ENCODE results near the gene TET2. TPM values are rescaled to one million over a fixed set of nuclear protein-coding genes. Genes with fewer than 3 reads are reported as not detected.
A peak's percentile ranks its signal among the peaks of the same experiment; 100 is the strongest.

Gene TET2
- 32.1 and 34.8 TPM in 2 replicates for total RNA-seq (ENCODE audit: low replicate concordance)
- long read RNA-seq, full-length matches to known transcripts, result 1 of 121 reads
- long read RNA-seq, partial matches to known transcripts, result 112 of 121 reads
- long read RNA-seq, other reads (novel, unspliced or antisense), result 8 of 121 reads

DNA sequence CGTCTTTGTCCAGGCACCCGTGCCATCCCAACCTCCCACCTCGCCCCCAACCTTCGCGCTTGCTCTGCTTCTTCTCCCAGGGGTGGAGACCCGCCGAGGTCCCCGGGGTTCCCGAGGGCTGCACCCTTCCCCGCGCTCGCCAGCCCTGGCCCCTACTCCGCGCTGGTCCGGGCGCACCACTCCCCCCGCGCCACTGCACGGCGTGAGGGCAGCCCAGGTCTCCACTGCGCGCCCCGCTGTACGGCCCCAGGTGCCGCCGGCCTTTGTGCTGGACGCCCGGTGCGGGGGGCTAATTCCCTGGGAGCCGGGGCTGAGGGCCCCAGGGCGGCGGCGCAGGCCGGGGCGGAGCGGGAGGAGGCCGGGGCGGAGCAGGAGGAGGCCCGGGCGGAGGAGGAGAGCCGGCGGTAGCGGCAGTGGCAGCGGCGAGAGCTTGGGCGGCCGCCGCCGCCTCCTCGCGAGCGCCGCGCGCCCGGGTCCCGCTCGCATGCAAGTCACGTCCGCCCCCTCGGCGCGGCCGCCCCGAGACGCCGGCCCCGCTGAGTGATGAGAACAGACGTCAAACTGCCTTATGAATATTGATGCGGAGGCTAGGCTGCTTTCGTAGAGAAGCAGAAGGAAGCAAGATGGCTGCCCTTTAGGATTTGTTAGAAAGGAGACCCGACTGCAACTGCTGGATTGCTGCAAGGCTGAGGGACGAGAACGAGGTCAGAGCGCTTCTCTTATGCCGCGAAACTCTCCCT is at the start of gene TET2:
Gene TET2, plus strand, starts transcription at position 601 of the 740 bp plus-strand sequence. CDS start 87,067 bp downstream, outside the sequence.
- TF ChIP-seq, protein P1, sequence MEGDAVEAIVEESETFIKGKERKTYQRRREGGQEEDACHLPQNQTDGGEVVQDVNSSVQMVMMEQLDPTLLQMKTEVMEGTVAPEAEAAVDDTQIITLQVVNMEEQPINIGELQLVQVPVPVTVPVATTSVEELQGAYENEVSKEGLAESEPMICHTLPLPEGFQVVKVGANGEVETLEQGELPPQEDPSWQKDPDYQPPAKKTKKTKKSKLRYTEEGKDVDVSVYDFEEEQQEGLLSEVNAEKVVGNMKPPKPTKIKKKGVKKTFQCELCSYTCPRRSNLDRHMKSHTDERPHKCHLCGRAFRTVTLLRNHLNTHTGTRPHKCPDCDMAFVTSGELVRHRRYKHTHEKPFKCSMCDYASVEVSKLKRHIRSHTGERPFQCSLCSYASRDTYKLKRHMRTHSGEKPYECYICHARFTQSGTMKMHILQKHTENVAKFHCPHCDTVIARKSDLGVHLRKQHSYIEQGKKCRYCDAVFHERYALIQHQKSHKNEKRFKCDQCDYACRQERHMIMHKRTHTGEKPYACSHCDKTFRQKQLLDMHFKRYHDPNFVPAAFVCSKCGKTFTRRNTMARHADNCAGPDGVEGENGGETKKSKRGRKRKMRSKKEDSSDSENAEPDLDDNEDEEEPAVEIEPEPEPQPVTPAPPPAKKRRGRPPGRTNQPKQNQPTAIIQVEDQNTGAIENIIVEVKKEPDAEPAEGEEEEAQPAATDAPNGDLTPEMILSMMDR (conservative IDR thresholded peaks at IDR 0.05), result no peak
- H3K27ac Mint-ChIP-seq, result peak within 1 kb of the TSS; percentile 96
- H3K27me3 Mint-ChIP-seq, result peaks cover 8% of the 10 kb centered on the region

DNA sequence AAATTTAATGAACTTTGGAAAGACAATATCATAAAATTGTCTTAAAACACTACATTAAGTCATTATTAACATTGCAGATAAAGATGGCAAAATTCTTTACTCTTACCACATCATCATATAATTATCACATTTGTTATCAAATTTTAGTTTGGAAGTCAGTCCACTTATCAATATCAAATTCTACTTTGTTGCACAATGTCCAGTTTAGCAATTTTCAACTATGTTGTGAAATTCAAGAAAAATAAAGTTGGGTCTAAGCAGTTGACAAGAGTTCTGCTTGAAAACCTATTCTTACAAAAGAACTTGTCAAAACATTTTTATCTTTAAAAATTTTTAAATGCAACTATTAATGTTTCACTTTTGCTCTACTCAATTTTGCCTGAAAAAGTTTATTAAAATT is 44.7 kb upstream of the TET2 start:
- Mint-ChIP-seq H3K4me1 (ENCODE audit: unreplicated experiment) (no peaks in the 10 kb centered on the region), H3K27me3 (no peaks in the 10 kb centered on the region), H3K27ac (no peak overlapping the region), H3K4me3 (no peak overlapping the region), H3K9me3 (no peaks in the 10 kb centered on the region), H3K36me3 (no peaks in the 10 kb centered on the region)
- TF ChIP-seq, protein P1 (conservative IDR thresholded peaks at IDR 0.05), result no peak
- no peak for DNase-seq (ENCODE audit: extremely low spot score, unreplicated experiment)

More for the DNA sequence above, at the start of gene TET2:
- peaks cover 36% of the 10 kb centered on the region for H3K4me1 Mint-ChIP-seq (ENCODE audit: unreplicated experiment)
- no peaks in the 10 kb centered on the region for H3K9me3 Mint-ChIP-seq
- peak within 1 kb of the TSS; percentile 99 for H3K4me3 Mint-ChIP-seq
- H3K36me3 Mint-ChIP-seq, result no peaks in the 10 kb centered on the region
- peak; percentile 80 for DNase-seq (ENCODE audit: extremely low spot score, unreplicated experiment)

DNA sequence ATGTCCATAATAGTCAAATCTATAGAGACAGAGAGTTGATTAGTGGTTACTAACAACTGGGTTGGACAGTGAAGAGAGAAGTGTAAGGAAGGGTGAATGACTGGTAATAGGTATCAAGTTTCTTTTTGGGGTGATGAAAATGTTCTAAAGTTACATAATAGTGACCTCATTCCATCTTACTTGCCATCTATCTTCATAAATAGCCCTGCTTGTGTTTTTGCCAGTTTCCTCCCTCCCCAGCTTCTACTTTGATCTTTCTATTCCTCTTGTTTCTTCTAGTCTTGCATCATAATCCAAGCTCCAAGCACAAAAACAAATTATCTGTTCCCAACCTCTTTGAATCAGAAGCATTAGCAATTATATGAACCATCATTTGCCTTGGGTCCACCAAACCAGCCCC is 40.2 kb upstream of the TET2 start:
- Mint-ChIP-seq H3K27me3 (peaks cover 8% of the 10 kb centered on the region), H3K36me3 (no peaks in the 10 kb centered on the region), H3K4me1 (ENCODE audit: unreplicated experiment) (no peaks in the 10 kb centered on the region), H3K27ac (no peak overlapping the region), H3K4me3 (no peak overlapping the region), H3K9me3 (no peaks in the 10 kb centered on the region)
- no peak for DNase-seq (ENCODE audit: extremely low spot score, unreplicated experiment)
- TF ChIP-seq, protein P1 (conservative IDR thresholded peaks at IDR 0.05), result no peak

DNA sequence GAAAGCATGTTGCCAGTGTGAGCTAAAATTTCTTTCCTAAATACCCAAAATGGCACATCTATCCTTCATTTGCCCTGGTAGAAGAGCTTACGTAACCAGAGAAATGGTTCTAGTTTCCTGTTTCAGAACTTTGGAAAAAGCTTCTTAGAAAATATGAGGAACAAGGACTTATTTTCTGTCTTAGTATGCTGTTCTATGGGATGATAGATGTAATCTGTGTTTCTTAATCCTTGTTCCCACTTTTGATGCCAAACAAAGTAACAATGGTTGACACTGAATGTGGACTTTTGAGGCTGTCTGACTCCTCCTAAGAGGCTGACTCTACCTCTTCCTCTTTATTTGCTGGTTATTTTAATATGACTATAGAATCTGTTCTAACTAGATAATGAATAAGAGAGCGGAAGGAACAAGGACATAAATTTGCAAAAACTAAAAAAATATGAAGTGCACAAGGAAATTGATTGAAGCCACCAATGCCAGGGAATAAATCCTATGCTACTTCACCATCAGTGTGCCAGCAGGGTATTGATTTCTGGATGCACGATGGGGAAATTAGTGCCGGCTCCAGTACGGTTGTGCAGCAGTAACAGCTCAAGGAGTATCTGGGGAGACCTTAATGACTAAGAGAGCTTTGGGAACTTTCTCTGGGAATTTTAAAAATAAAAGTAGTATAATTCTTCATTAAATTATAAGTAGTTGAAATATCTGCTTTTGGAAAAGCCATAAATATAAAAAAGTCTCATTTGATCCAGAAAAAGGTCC is 39.4 kb upstream of the TET2 start:
- Mint-ChIP-seq H3K36me3 (no peaks in the 10 kb centered on the region), H3K9me3 (no peaks in the 10 kb centered on the region), H3K27ac (no peak overlapping the region), H3K4me1 (ENCODE audit: unreplicated experiment) (no peaks in the 10 kb centered on the region), H3K4me3 (no peak overlapping the region), H3K27me3 (peaks cover 8% of the 10 kb centered on the region)
- TF ChIP-seq, protein P1 (conservative IDR thresholded peaks at IDR 0.05), result no peak
- DNase-seq (ENCODE audit: extremely low spot score, unreplicated experiment), result no peak

DNA sequence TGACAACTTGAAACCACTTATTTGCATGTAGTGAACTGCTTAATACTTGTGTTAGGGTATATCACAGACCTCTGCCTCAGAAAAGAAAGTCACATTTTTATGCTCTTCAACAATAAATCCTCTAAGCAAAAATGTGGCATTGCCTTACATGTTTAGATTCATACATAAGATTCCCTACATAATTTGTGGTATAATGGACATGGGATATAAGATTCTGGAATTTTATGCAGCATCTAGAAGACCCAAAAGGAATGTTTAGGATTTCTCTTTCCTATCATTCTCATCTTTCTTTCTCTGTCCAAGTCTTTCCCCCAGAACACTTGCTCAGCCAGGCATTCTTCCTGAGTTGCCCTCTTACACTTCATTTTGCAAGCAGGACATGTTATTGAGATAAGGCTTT is 37.7 kb upstream of the TET2 start:
- Mint-ChIP-seq H3K9me3 (no peaks in the 10 kb centered on the region), H3K27ac (no peak overlapping the region), H3K27me3 (peaks cover 8% of the 10 kb centered on the region), H3K4me3 (no peak overlapping the region), H3K4me1 (ENCODE audit: unreplicated experiment) (no peaks in the 10 kb centered on the region), H3K36me3 (no peaks in the 10 kb centered on the region)
- TF ChIP-seq, protein P1 (conservative IDR thresholded peaks at IDR 0.05), result no peak
- DNase-seq (ENCODE audit: extremely low spot score, unreplicated experiment), result no peak
